ENCODE measurements around the gene MAGEF1. TPM values are rescaled to one million over a fixed set of nuclear protein-coding genes. Genes with fewer than 3 reads are reported as not detected.

MAGEF1 gene, protein sequence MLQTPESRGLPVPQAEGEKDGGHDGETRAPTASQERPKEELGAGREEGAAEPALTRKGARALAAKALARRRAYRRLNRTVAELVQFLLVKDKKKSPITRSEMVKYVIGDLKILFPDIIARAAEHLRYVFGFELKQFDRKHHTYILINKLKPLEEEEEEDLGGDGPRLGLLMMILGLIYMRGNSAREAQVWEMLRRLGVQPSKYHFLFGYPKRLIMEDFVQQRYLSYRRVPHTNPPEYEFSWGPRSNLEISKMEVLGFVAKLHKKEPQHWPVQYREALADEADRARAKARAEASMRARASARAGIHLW
- 10 to 100 TPM; 50.2 to 71.6 TPM for total RNA-seq

DNA sequence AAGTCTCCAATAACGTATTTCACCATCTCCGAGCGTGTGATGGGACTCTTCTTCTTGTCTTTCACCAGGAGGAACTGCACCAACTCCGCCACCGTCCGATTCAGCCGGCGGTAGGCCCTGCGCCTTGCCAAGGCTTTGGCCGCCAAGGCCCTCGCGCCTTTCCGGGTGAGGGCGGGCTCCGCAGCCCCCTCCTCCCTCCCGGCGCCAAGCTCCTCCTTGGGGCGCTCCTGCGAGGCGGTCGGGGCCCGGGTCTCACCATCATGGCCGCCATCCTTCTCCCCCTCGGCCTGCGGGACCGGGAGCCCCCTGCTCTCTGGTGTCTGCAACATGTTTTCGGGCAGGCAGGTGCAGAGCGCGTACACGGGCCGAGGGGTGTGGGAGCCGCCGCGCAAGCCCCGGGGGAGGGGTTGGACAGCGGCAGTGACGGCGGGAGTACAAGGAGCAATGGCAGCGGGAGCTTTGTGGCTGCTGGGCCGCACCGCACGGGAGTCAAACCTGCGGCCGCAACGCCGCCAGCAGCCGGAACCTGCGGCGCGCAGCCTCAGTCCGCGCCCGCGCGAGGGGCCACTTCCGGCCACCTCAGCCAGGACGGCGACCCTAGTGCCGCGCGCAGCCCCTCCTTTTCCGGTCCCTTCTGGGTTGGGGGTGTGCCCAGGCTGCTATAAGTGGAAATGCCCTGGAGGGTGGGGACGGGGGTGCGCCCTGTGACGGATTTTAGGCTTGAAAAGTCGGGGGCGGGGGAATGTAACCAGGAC is at the start of gene MAGEF1:
Gene MAGEF1 (minus strand): TSS at position 572 of the 755 bp plus-strand sequence. CDS start 243 bp downstream, at position 329.
- DNase-seq (ENCODE audit: low spot score): peak; percentile 65
- intact Hi-C loops (cut with DNase I): loop anchor here (10.0 kb wide), 1 partner anchor 63 kb away; no protein-coding TSS in a partner anchor
- TF ChIP-seq POLR2A (IDR thresholded peaks at IDR 0.05): peak; percentile 70
- TF ChIP-seq, protein P1, sequence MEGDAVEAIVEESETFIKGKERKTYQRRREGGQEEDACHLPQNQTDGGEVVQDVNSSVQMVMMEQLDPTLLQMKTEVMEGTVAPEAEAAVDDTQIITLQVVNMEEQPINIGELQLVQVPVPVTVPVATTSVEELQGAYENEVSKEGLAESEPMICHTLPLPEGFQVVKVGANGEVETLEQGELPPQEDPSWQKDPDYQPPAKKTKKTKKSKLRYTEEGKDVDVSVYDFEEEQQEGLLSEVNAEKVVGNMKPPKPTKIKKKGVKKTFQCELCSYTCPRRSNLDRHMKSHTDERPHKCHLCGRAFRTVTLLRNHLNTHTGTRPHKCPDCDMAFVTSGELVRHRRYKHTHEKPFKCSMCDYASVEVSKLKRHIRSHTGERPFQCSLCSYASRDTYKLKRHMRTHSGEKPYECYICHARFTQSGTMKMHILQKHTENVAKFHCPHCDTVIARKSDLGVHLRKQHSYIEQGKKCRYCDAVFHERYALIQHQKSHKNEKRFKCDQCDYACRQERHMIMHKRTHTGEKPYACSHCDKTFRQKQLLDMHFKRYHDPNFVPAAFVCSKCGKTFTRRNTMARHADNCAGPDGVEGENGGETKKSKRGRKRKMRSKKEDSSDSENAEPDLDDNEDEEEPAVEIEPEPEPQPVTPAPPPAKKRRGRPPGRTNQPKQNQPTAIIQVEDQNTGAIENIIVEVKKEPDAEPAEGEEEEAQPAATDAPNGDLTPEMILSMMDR (IDR thresholded peaks at IDR 0.05): peak in 1 of 4 experiments; percentile 27
- no peak for TF ChIP-seq POLR2AphosphoS5 (IDR thresholded peaks at IDR 0.05)
- Histone ChIP-seq H3K27me3 (replicated peaks; ENCODE audit: insufficient read depth) (no peaks in the 10 kb centered on the region), H3K27ac (peak within 1 kb of the TSS; percentile 93 to 96), H3K4me3 (peak within 1 kb of the TSS; percentile 81 to 89), H3K4me1 (replicated peaks) (no peaks in the 10 kb centered on the region), H3K9me3 (no peaks in the 10 kb centered on the region), H3K36me3 (no peaks in the 10 kb centered on the region)
- WGBS: under 1% methylated on average over 63 of the region's 67 CpGs

DNA sequence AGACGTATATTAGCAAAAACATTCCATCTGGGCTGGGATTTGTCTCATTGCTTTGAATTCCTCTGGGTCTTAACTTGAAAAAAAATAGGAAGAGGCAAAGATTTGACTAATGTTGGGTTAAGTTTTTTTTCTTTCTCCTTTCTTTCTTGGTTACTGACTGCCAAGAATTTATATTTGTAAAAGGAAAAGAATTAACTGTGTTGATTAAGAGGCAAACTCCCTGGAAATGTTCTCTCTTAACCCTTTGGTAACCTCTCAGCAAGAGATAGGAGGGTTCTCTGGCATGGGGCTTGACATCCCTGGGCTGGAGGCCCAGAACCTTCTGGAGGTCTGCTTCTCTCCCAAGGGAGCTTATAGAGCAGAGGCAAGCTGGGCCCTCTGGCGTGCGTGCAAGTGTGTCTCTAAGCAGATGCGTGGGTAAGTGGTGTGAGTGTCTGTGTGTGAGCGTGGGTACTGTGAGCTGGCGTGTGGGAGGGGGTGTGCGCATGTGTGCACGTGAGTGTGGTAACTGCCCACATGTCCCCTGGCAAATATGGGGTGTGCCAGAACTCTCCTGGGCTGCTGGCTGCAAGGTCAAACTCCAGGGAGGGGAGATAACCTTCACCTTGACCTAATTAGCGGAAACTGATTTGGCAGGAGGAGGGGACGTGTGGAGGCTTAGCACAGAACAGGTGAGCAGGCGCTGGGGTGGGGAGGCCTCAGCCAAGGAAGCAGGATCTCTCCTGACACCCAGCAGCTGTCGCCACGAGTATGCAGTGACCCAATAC is 49.4 kb upstream of the MAGEF1 start:
- no peak for TF ChIP-seq POLR2A (IDR thresholded peaks at IDR 0.05)
- no peak for TF ChIP-seq POLR2AphosphoS5 (IDR thresholded peaks at IDR 0.05)
- TF ChIP-seq, protein P1 (IDR thresholded peaks at IDR 0.05): no peak
- Histone ChIP-seq H3K27me3 (replicated peaks; ENCODE audit: insufficient read depth) (no peaks in the 10 kb centered on the region), H3K27ac (no peak overlapping the region), H3K9me3 (no peaks in the 10 kb centered on the region), H3K4me1 (replicated peaks) (no peaks in the 10 kb centered on the region), H3K4me3 (no peak overlapping the region), H3K36me3 (no peaks in the 10 kb centered on the region)
- intact Hi-C loops (cut with DNase I): no loop called here
- no peak for DNase-seq (ENCODE audit: low spot score)
- whole genome bisulfite sequencing: 38% methylated on average over 13 of the region's 13 CpGs

DNA sequence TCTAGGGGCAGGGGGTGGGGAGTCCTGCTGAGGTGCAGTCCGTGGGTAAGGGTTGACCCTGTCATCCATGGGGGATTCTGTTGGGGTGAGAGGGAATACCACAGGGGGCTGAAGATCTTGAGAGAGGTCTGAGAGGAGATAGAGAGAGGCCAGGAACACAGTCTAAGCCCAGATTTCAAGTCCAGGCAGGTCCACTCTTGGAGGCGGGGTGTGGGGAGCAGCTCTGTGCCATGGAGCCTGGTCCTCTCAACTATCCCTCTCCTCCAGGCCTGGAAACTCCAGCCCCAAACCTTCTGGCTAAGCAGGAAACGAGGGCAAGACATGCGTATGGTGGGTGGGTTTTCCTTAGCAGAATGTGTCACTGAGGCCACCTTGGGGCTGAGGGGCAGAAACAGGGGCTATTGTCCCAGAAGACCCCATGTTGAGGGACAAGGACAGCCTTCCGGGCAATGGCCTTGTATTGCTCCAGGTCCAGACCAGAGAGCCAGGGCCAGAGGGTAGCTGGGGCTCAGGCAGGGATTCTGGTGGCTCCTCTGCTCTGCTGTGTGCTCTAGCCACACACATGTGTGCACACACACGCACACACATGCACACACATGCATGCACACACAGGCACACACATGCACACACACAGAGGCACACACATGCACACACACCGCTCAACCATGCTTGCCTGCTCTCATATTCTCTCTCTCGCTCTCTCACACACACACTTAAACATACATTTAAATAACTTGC is 48.6 kb upstream of the MAGEF1 start:
- Histone ChIP-seq H3K9me3 (no peaks in the 10 kb centered on the region), H3K27ac (no peak overlapping the region), H3K27me3 (replicated peaks; ENCODE audit: insufficient read depth) (no peaks in the 10 kb centered on the region), H3K4me3 (no peak overlapping the region), H3K36me3 (no peaks in the 10 kb centered on the region), H3K4me1 (replicated peaks) (no peaks in the 10 kb centered on the region)
- DNase-seq (ENCODE audit: low spot score): no peak
- intact Hi-C loops (cut with DNase I): no loop called here
- TF ChIP-seq, protein P1 (IDR thresholded peaks at IDR 0.05): no peak
- no peak for TF ChIP-seq POLR2AphosphoS5 (IDR thresholded peaks at IDR 0.05)
- no peak for TF ChIP-seq POLR2A (IDR thresholded peaks at IDR 0.05)
- WGBS: 76% methylated on average over 8 of the region's 8 CpGs

DNA sequence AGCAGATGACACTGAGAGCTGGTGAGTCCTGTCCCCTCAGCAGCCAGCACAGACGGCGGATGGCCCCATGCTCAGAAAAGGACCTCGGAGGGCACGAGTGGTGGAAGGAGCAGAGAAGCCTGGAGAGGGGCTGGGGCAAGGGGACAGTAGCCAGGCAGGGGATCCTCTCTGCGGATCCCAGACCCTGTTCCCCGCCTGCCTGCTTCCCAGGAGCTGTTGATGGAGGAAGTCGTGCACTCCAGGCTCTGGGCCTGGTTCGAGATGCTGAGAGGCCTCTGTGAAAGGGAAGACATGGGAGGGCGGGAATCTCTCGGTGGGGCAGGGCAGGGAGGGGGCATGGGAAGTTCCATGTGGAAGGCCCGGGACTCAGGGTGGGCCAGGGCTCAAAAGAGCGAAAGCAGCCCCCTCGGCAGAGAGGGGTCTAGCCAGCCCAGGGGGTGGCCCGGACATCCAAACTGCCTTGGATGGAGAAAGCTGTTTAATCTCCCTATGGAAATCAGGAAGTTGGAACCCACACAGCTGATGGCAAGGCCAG is 47.9 kb upstream of the MAGEF1 start:
- intact Hi-C loops (cut with DNase I): no loop called here
- H3K27ac ChIP-seq: no peak overlapping the region

More for the DNA sequence above, 47.9 kb upstream of the MAGEF1 start:
- Histone ChIP-seq H3K4me1 (replicated peaks) (no peaks in the 10 kb centered on the region), H3K9me3 (no peaks in the 10 kb centered on the region), H3K27me3 (replicated peaks; ENCODE audit: insufficient read depth) (no peaks in the 10 kb centered on the region), H3K36me3 (no peaks in the 10 kb centered on the region), H3K4me3 (no peak overlapping the region)
- 63% methylated on average over 14 of the region's 14 CpGs for WGBS
- DNase-seq (ENCODE audit: low spot score): no peak
- no peak for TF ChIP-seq POLR2AphosphoS5 (IDR thresholded peaks at IDR 0.05)
- TF ChIP-seq POLR2A (IDR thresholded peaks at IDR 0.05): no peak
